ENCODE measurements around the gene UBE2L5.

Gene UBE2L5

GRCh38 chr13:30422054-30422839 is at the start of gene UBE2L5:
Gene UBE2L5, plus strand, starts transcription at chr13:30422493. Its CDS starts 5,498 bp downstream, at chr13:30427991.
- ChIA-PET POLR2A (interaction anchor here (1.0 kb wide), 1 partner anchor 16 kb away, joined by 4 read pairs; no protein-coding TSS in a partner anchor), CTCF (interaction anchor here (0.6 kb wide), 1 partner anchor 50 kb away, joined by 7 read pairs; no protein-coding TSS in a partner anchor)
- TF ChIP-seq FOXK2 (IDR thresholded peaks at IDR 0.05) (no peak), BHLHE40 (IDR thresholded peaks at IDR 0.05; ENCODE audit: borderline replicate concordance) (no peak), CTBP1 (IDR thresholded peaks at IDR 0.05; ENCODE audit: borderline replicate concordance) (no peak), ELF4 (IDR thresholded peaks at IDR 0.05) (no peak), FOXM1 (IDR thresholded peaks at IDR 0.05; ENCODE audit: borderline replicate concordance) (no peak), TARDBP (IDR thresholded peaks at IDR 0.05) (no peak), HDGF (IDR thresholded peaks at IDR 0.05; ENCODE audit: borderline replicate concordance) (no peak), FOXA1 (IDR thresholded peaks at IDR 0.05) (no peak), SP1 (IDR thresholded peaks at IDR 0.05) (no peak), ZNF384 (IDR thresholded peaks at IDR 0.05) (no peak), NFRKB (IDR thresholded peaks at IDR 0.05) (no peak), L3MBTL2 (conservative IDR thresholded peaks at IDR 0.05) (no peak), SUZ12 (IDR thresholded peaks at IDR 0.05) (no peak), PKNOX1 (IDR thresholded peaks at IDR 0.05) (no peak), ARNT (IDR thresholded peaks at IDR 0.05) (no peak)
- DNase-seq (ENCODE audit: extremely low spot score) = peak; percentile 74

- DNase-seq (ENCODE audit: extremely low spot score) = no peak
- ChIA-PET POLR2A (no interaction called here), CTCF (interaction anchor here (0.5 kb wide), 1 partner anchor 377 kb away, joined by 3 read pairs; no protein-coding TSS in a partner anchor)
- TF ChIP-seq CTBP1 (IDR thresholded peaks at IDR 0.05; ENCODE audit: borderline replicate concordance) (no peak), ARNT (IDR thresholded peaks at IDR 0.05) (no peak), NFRKB (IDR thresholded peaks at IDR 0.05) (no peak), L3MBTL2 (conservative IDR thresholded peaks at IDR 0.05) (no peak), SP1 (IDR thresholded peaks at IDR 0.05) (no peak), TARDBP (IDR thresholded peaks at IDR 0.05) (no peak), LEF1 (IDR thresholded peaks at IDR 0.05; ENCODE audit: borderline replicate concordance) (no peak)
Observed at GRCh38 chr13:30373727-30374126, 48.6 kb upstream of the UBE2L5 start.

- TF ChIP-seq HDGF (IDR thresholded peaks at IDR 0.05; ENCODE audit: borderline replicate concordance) = no peak
- no peak for TF ChIP-seq FOXA1 (IDR thresholded peaks at IDR 0.05)
- TF ChIP-seq ZNF384 (IDR thresholded peaks at IDR 0.05) = no peak
- TF ChIP-seq ARNT (IDR thresholded peaks at IDR 0.05) = no peak
- no peak for TF ChIP-seq LEF1 (IDR thresholded peaks at IDR 0.05; ENCODE audit: borderline replicate concordance)
- TF ChIP-seq PKNOX1 (IDR thresholded peaks at IDR 0.05) = no peak
- no peak for TF ChIP-seq BHLHE40 (IDR thresholded peaks at IDR 0.05; ENCODE audit: borderline replicate concordance)
- no peak for TF ChIP-seq FOXK2 (IDR thresholded peaks at IDR 0.05)
- TF ChIP-seq FOXM1 (IDR thresholded peaks at IDR 0.05; ENCODE audit: borderline replicate concordance) = no peak
- TF ChIP-seq NFRKB (IDR thresholded peaks at IDR 0.05) = no peak
- TF ChIP-seq ELF4 (IDR thresholded peaks at IDR 0.05) = no peak
- DNase-seq (ENCODE audit: extremely low spot score) = no peak
- ChIA-PET CTCF (no interaction called here), POLR2A (no interaction called here)
Observed at GRCh38 chr13:30375265-30375835, 46.9 kb upstream of the UBE2L5 start.

GRCh38 chr13:30376426-30377311 is 45.6 kb upstream of the UBE2L5 start:
- TF ChIP-seq FOXA1 (IDR thresholded peaks at IDR 0.05) = no peak
- no peak for TF ChIP-seq ZNF384 (IDR thresholded peaks at IDR 0.05)
- TF ChIP-seq L3MBTL2 (conservative IDR thresholded peaks at IDR 0.05) = no peak
- no peak for TF ChIP-seq SUZ12 (IDR thresholded peaks at IDR 0.05)
- DNase-seq (ENCODE audit: extremely low spot score) = no peak
- ChIA-PET CTCF (interaction anchor here (0.6 kb wide), 1 partner anchor 14 kb away, joined by 3 read pairs; no protein-coding TSS in a partner anchor), POLR2A (no interaction called here)

GRCh38 chr13:30377312-30377685 is 45.0 kb upstream of the UBE2L5 start:
- no peak for DNase-seq (ENCODE audit: extremely low spot score)
- CTCF ChIA-PET = no interaction called here

GRCh38 chr13:30378191-30378590 is 44.1 kb upstream of the UBE2L5 start:
- no peak for DNase-seq (ENCODE audit: extremely low spot score)
- TF ChIP-seq FOXK2 (IDR thresholded peaks at IDR 0.05) = no peak
- TF ChIP-seq HDGF (IDR thresholded peaks at IDR 0.05; ENCODE audit: borderline replicate concordance) = no peak
- no peak for TF ChIP-seq LEF1 (IDR thresholded peaks at IDR 0.05; ENCODE audit: borderline replicate concordance)
- no peak for TF ChIP-seq L3MBTL2 (conservative IDR thresholded peaks at IDR 0.05)
- TF ChIP-seq PKNOX1 (IDR thresholded peaks at IDR 0.05) = no peak
- TF ChIP-seq ARNT (IDR thresholded peaks at IDR 0.05) = no peak
- no peak for TF ChIP-seq TARDBP (IDR thresholded peaks at IDR 0.05)
- TF ChIP-seq ZNF384 (IDR thresholded peaks at IDR 0.05) = no peak
- no peak for TF ChIP-seq CTBP1 (IDR thresholded peaks at IDR 0.05; ENCODE audit: borderline replicate concordance)
- ChIA-PET CTCF (no interaction called here), POLR2A (no interaction called here)

More at GRCh38 chr13:30377312-30377685, 45.0 kb upstream of the UBE2L5 start:
- POLR2A ChIA-PET = no interaction called here
- no peak for TF ChIP-seq HDGF (IDR thresholded peaks at IDR 0.05; ENCODE audit: borderline replicate concordance)
- no peak for TF ChIP-seq LEF1 (IDR thresholded peaks at IDR 0.05; ENCODE audit: borderline replicate concordance)
- no peak for TF ChIP-seq NFRKB (IDR thresholded peaks at IDR 0.05)
- TF ChIP-seq SUZ12 (IDR thresholded peaks at IDR 0.05) = no peak
- no peak for TF ChIP-seq SP1 (IDR thresholded peaks at IDR 0.05)

All from HEK293T (cell line).